PC-3 (cell line): ENCODE measurements around the gene ZNF592. TPM values are rescaled to one million over a fixed set of nuclear protein-coding genes. Genes with fewer than 3 reads are reported as not detected.
"Not testable (repeated sequence)": the region's sequence is repeated elsewhere in the genome, so short reads cannot be mapped to it uniquely, and the experiment has no call there.

ENCODE experiments used
- ATAC-seq: fragments of 200-7000 bp; cut with Tn5 transposase; 2 replicates; pipeline ENCODE4 v1.9.1; 2020; ENCODE audit warnings: mild to moderate bottlenecking, moderate library complexity
- BruUV-seq: library from RNA; stranded (reverse); fragments of 400-500 nt; replicated peaks from 2 replicates; lab custom pipeline; 2021; lab: Mats Ljungman, UMichigan
- CTCF ChIA-PET: fragments of 300-600 bp; sonication (Branson Sonifier 250); formaldehyde crosslinking; loops from one replicate; lab custom pipeline; 2022; ENCODE audit warnings: antibody characterized with exemption; lab: Charles Lee
- POLR2A ChIA-PET: fragments of 300-600 bp; sonication (Branson Sonifier 250); formaldehyde crosslinking; loops from one replicate; lab custom pipeline; 2022; ENCODE audit warnings: antibody characterized with exemption; ENCODE audit not compliant: unreplicated experiment; lab: Charles Lee
- DNase-seq: peaks from one replicate; pipeline ENCODE4 v3.0.0-alpha.2; 2015
- H2AFZ ChIP-seq: fragments of 300-600 bp; sonication (generic); 2 replicates; pipeline ENCODE4 v1.6.0; 2016; ENCODE audit warnings: antibody characterized with exemption, low read length
- H3F3A ChIP-seq: fragments of 300-600 bp; sonication (generic); one replicate; pipeline ENCODE4 v1.6.0; 2017; ENCODE audit warnings: antibody characterized with exemption, low read length, control low read depth, mild to moderate bottlenecking; ENCODE audit not compliant: unreplicated experiment
- H3K27ac ChIP-seq: fragments of 300-600 bp; sonication (generic); 2 replicates; pipeline ENCODE4 v1.5.1; 2016; ENCODE audit warnings: mild to moderate bottlenecking, low read length
- H3K27me3 ChIP-seq: fragments of 300-600 bp; sonication (generic); 2 replicates; pipeline ENCODE4 v1.6.1; 2016; ENCODE audit warnings: low read length, mixed read lengths
- H3K36me3 ChIP-seq: fragments of 300-600 bp; sonication (generic); 2 replicates; pipeline ENCODE4 v1.6.1; 2016; ENCODE audit warnings: low read depth, mixed run types, low read length, mixed read lengths
- H3K4me1 ChIP-seq: fragments of 300-600 bp; sonication (generic); 2 replicates; pipeline ENCODE4 v1.5.1; 2016; ENCODE audit warnings: low read length; ENCODE audit not compliant: insufficient read depth
- H3K4me2 ChIP-seq: fragments of 300-600 bp; sonication (generic); 2 replicates; pipeline ENCODE4 v1.6.0; 2016; ENCODE audit warnings: low read length
- H3K4me3 ChIP-seq: fragments of 300-600 bp; sonication (generic); 2 replicates; pipeline ENCODE4 v1.5.1; 2016; ENCODE audit warnings: mild to moderate bottlenecking, low read length, mixed read lengths
- H3K79me2 ChIP-seq: fragments of 300-600 bp; sonication (generic); 2 replicates; pipeline ENCODE4 v1.6.1; 2017; ENCODE audit warnings: low read length, mixed read lengths
- H3K9ac ChIP-seq: fragments of 300-600 bp; sonication (generic); 2 replicates; pipeline ENCODE4 v1.6.0; 2016; ENCODE audit warnings: mild to moderate bottlenecking, low read length
- H3K9me2 ChIP-seq: fragments of 300-600 bp; sonication (generic); replicated peaks from 2 replicates; pipeline ENCODE4 v1.6.1; 2016; ENCODE audit warnings: mixed run types, low read length, mixed read lengths
- H3K9me3 ChIP-seq: fragments of 300-600 bp; sonication (generic); 2 replicates; pipeline ENCODE4 v1.6.1; 2016; ENCODE audit warnings: low read length, mixed read lengths
- H4K20me1 ChIP-seq: fragments of 300-600 bp; sonication (generic); 2 replicates; pipeline ENCODE4 v1.6.1; 2016; ENCODE audit warnings: low read length, mixed read lengths
- CTCF ChIP-seq: fragments of 300-600 bp; sonication (generic); conservative IDR thresholded peaks from 2 replicates; pipeline ENCODE4 v1.5.1; 2017; ENCODE audit warnings: antibody characterized with exemption, low read depth, mild to moderate bottlenecking, low read length
- EZH2 ChIP-seq: fragments of 300-600 bp; sonication (generic); IDR thresholded peaks from one replicate; pipeline ENCODE4 v1.6.1; 2017; ENCODE audit warnings: antibody characterized with exemption, mild to moderate bottlenecking, low read length; ENCODE audit not compliant: unreplicated experiment
- EZH2phosphoT487 ChIP-seq: fragments of 300-600 bp; sonication (generic); IDR thresholded peaks from 2 replicates; pipeline ENCODE4 v1.6.1; 2018; ENCODE audit warnings: mild to moderate bottlenecking, antibody characterized with exemption, low read length, borderline replicate concordance
- intact Hi-C: fragments of 100-400 bp; cut with micrococcal nuclease; formaldehyde crosslinking; loops from 2 replicates; pipeline ENCODE4 v1.9.0; 2023
- total RNA-seq: library from RNA; depleted of rRNA; stranded (reverse); fragments of >200 nt; gene quantifications from 2 replicates; pipeline ENCODE4 v1.2.3, GENCODE V29; 2014

Gene ZNF592
- total RNA-seq, 1 experiment from 2014 or later, result 12.3 TPM

- H3K4me2 ChIP-seq, result peak overlapping the region; percentile 58
- ATAC-seq, result peak; percentile 19; the same call in 1 of the 2 replicates
- no peaks in the 10 kb centered on the region for H3K9me3 ChIP-seq
These were observed 4.3 kb downstream of the ZNF592 start for GRCh38 chr15:84752700-84753099.

DNA sequence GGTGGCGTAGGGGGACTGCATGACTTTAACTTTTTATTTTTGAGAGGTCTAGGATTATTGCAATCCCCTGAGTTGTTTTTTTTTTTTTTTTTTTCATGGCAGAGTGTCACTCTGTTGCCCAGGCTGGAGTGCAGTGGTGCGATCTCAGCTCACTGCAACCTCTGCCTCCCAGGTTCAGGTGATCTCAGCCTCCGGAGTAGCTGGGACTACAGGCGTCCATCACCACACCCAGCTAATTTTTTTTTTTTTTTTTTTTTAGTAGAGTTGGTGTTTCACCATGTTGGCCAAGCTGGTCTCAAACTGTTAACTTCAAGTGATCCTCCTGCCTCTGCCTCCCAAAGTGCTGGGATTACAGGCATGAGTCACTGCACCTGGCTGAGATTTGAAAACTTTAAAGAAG, 6.5 kb downstream of the ZNF592 start:
- H3F3A ChIP-seq, H3K36me3 ChIP-seq, H3K9me2 ChIP-seq, H2AFZ ChIP-seq, H3K4me3 ChIP-seq, H3K27ac ChIP-seq, CTCF ChIA-PET, H3K27me3 ChIP-seq, BruUV-seq, intact Hi-C loops, H3K4me2 ChIP-seq, H3K9me3 ChIP-seq, DNase-seq, ATAC-seq, H3K9ac ChIP-seq: not testable (repeated sequence)
- POLR2A ChIA-PET, result interaction anchor here (0.7 kb wide), 1 partner anchor 12 kb away, joined by 6 read pairs; no protein-coding TSS in a partner anchor
- Histone ChIP-seq H3K4me1 (peaks cover 25% of the 10 kb centered on the region), H4K20me1 (peaks cover 44% of the 10 kb centered on the region), H3K79me2 (peaks cover 100% of the 10 kb centered on the region)

More at GRCh38 chr15:84752700-84753099, 4.3 kb downstream of the ZNF592 start:
- H3K36me3 ChIP-seq, result peaks cover 6% of the 10 kb centered on the region; the same call in 1 of the 2 replicates
- intact Hi-C loops, result no loop called here
- peak overlapping the region; percentile 25; the same call in 1 of the 2 replicates for H3K27ac ChIP-seq
- H3F3A ChIP-seq, result peaks cover 5% of the 10 kb centered on the region
- no peak overlapping the region for H2AFZ ChIP-seq
- H3K27me3 ChIP-seq, result no peaks in the 10 kb centered on the region
- H3K4me3 ChIP-seq, result peak overlapping the region; percentile 5; the same call in 1 of the 2 replicates
- H3K9ac ChIP-seq, result no peak overlapping the region
- BruUV-seq, result no TSS peak
- H4K20me1 ChIP-seq, result peaks cover 49% of the 10 kb centered on the region
- H3K4me1 ChIP-seq, result peaks cover 29% of the 10 kb centered on the region
- CTCF ChIA-PET, result no interaction called here
- H3K79me2 ChIP-seq, result peaks cover 90% of the 10 kb centered on the region
- POLR2A ChIA-PET, result interaction anchor here (0.6 kb wide), 3 partner anchors 36 to 1296 kb away, joined by 3 to 5 read pairs (median 4); no protein-coding TSS in a partner anchor
- TF ChIP-seq CTCF (no peak), EZH2phosphoT487 (no peak), EZH2 (no peak)
- no peaks in the 10 kb centered on the region for H3K9me2 ChIP-seq
- peak; percentile 51 for DNase-seq

- H4K20me1 ChIP-seq, result peaks cover 42% of the 10 kb centered on the region
- CTCF ChIA-PET, result no interaction called here
- no TSS peak for BruUV-seq
These were observed 7.5 kb downstream of the ZNF592 start for GRCh38 chr15:84755736-84756527.

More at GRCh38 chr15:84755736-84756527, 7.5 kb downstream of the ZNF592 start:
- Histone ChIP-seq H3K79me2 (peaks cover 100% of the 10 kb centered on the region), H3K9ac (no peak overlapping the region), H3K27ac (no peak overlapping the region), H3K9me3 (no peaks in the 10 kb centered on the region), H3K4me3 (no peak overlapping the region), H3K4me1 (peaks cover 18% of the 10 kb centered on the region), H3K9me2 (no peaks in the 10 kb centered on the region), H3K27me3 (no peaks in the 10 kb centered on the region), H3F3A (peaks cover 5% of the 10 kb centered on the region), H3K4me2 (no peak overlapping the region), H3K36me3 (peaks cover 6% of the 10 kb centered on the region; the same call in 1 of the 2 replicates), H2AFZ (no peak overlapping the region)
- intact Hi-C loops, result no loop called here
- POLR2A ChIA-PET, result no interaction called here
- TF ChIP-seq EZH2, result no peak
- no peak for TF ChIP-seq EZH2phosphoT487
- no peak for TF ChIP-seq CTCF
- ATAC-seq (no peak), DNase-seq (no peak)
